Bladder microvascular endothelial cell (primary cell): ENCODE data around the gene WDR73. TPM values are rescaled to one million over a fixed set of nuclear protein-coding genes. Genes with fewer than 3 reads are reported as not detected.

Source experiments
- total RNA-seq: library from RNA; depleted of rRNA; stranded (reverse); fragments of >200 nt; gene quantifications from 2 replicates; pipeline ENCODE4 v1.2.3, GENCODE V29; 2014

WDR73 gene
- 12.6 and 25.7 TPM in 2 replicates for total RNA-seq

GRCh38 chr15:84653910-84654688, at the start of gene WDR73:
TSS of gene WDR73 (minus strand) at chr15:84654283. CDS start at chr15:84654274, 9 bp downstream.

GRCh38 chr15:84658080-84658787, 4.2 kb upstream of the WDR73 start, which contains the start of gene NMB:
TSS of gene NMB (minus strand) at chr15:84658199. CDS start at chr15:84658152, 47 bp downstream.

GRCh38 chr15:84600687-84601554, 53.2 kb downstream of the WDR73 start, which contains the start of gene ZSCAN2:
TSS of gene ZSCAN2 (plus strand) at chr15:84601009. CDS start at chr15:84603928, 2,919 bp downstream.

Other genes starting within 250 kb of the WDR73 start
- gene ZSCAN2, start 53.3 kb downstream of the WDR73 start, total RNA-seq = 10.5 and 18.3 TPM in 2 replicates
- gene NMB, start 3.9 kb upstream of the WDR73 start, total RNA-seq = 2.4 and 3.4 TPM in 2 replicates
- gene SEC11A, start 61.9 kb upstream of the WDR73 start, total RNA-seq = 195 and 260 TPM in 2 replicates
- gene ZNF592, start 94.3 kb upstream of the WDR73 start, total RNA-seq = 2.6 and 9.3 TPM in 2 replicates
- gene ALPK3, start 163.1 kb upstream of the WDR73 start, total RNA-seq = 9.4 and 104 TPM in 2 replicates
- not detected in 2 replicates for gene SLC28A1, start 230.4 kb upstream of the WDR73 start, total RNA-seq